ENCODE results near the gene TUBB4A.
"Not testable (repeated sequence)": the region's sequence is repeated elsewhere in the genome, so short reads cannot be mapped to it uniquely, and the experiment has no call there.

TUBB4A gene

DNA sequence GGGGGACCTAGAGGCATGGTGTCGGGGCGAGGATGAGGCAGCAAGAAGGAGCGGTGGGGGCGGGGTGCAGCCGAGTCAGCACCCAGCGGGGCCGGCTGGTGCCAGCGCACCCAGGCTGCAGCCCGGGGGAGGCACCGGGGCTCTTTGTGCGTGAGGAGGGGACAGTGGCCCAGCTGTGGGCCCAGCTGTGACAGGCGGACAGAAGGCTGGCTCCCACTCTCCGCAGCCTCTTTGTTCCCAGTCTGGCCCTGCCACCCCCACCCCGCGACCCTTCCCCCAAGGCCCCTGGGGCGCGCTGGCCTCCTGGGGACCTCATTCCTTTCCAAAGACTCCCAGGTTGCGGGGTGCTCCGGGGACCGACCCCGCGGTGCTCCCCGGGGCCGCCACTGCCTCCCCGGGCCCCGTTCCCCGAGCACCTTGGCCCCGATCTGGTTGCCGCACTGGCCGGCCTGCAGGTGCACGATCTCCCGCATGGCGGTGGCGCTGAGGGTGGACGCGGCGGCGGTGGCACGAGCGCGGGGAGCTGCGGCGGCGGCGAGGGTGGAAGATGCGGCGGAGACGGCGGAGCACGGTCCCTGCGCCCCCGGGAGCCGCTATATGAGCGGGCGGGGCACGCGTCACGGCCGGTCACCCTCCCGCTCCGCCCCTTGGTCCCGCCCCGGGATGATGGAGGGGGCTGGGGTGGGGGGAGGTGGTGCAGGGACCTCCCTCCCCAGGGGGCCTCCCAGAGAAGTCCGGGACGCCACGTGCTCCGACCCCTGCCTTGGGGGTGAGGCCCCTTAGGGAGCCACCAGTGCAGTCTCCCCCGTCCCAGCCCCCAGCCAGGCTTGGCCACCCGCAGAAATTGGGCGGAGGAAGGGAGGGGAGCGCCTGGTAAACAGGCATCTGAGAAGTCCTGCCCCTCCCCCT lies at the start of gene TUBB4A:
TUBB4A (minus strand) TSS at position 570 of the 909 bp plus-strand sequence; CDS start at position 473, 97 bp downstream.
- DNase-seq, result no peak

DNA sequence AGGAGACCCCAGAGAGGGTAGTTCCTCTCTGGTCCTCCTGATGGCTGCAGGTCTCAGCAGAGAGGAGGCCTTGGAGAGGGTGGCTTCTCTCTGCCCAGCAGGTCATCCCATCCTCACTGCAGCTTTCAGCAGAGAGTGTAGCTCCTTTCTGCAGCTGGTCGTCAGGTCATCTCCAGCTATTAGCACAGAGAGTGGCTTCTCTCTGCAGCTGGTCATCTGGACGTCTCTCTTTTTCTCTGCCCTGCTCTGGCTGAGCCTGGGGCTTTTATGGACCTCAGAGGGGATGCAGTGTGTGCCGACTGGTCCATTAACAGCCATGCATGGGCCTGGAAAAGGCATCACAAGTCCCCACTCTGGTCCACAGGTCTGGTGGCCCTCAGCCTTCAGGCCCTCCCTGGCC lies 49.0 kb upstream of the TUBB4A start:
- DNase-seq, result no peak

DNA sequence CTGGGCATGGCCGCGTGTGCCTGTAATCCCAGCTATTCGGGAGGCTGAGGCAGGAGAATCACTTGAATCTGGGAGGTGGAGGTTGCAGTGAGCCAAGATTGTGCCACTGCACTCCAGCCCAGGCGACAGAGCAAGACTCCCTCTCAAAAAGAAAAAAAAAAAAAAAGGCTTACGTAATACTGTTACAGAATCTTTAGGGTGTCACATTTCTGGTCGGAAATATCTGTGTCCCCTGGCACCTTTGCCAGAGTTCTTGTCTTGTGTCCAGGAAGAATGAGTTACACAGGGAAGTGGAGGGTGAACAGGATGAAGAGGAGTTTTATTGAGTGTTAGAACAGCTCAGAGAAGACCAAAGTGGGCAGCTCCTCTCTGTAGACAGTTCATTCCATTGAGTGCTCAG lies 48.6 kb upstream of the TUBB4A start:
- not testable (repeated sequence) for DNase-seq

DNA sequence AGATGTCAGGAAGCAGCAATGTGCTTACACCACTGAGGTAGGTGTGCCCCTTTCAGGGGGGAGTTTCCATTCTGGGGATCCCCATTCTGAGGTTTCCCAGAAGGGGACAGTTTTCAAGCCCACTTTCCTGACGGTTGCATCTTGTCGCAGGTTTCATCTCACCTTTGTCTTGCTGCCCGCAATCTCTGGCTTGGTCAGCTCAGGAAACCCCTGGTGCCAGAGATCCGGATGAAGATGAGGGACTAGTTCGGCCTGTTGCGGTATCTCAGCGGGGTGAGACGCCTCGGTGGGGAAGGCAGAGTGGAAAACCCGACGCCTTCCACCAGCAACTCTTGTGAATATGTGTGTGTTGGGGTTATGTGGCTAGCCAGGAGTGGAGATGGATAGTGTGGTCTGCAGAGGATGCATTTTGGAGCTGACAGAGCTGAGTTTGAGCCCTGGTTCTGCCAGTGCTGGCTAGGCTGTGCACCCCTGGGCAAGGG lies 41.8 kb upstream of the TUBB4A start:
- no peak for DNase-seq

DNA sequence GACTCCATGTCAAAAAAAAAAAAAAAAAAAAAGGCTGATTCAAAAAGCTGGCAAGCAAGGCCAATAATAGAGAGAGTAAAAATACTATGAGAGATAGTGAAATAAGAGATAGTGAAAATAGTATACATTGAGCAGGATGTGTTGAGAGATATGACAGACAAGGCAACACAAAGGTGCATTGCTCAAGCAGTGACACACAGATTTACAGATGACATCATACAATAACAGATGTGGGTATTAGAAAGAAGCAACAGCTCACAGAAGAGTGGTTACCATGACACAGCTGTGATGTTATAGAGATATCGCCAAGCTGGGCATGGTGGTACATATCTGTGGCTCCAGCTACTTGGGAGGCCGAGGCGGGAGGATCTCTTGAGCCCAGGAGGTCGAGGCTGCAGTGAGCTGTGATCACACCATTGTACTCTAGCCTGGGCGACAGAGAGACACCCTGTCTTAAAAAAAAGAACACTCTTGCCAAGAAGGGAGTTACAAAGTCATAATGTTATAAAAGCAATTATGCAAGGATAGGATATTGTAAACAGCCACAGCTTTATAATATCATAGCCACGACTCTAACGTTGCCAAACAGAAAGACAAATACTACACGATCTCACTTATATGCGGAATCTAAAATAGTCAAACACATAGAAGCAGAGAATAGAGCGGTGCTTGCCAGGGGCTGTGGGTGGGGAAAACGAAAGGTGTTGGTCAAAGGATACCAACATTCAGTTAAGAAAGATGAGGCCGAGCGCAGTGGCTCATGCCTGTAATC lies 39.0 kb upstream of the TUBB4A start:
- DNase-seq, result no peak

DNA sequence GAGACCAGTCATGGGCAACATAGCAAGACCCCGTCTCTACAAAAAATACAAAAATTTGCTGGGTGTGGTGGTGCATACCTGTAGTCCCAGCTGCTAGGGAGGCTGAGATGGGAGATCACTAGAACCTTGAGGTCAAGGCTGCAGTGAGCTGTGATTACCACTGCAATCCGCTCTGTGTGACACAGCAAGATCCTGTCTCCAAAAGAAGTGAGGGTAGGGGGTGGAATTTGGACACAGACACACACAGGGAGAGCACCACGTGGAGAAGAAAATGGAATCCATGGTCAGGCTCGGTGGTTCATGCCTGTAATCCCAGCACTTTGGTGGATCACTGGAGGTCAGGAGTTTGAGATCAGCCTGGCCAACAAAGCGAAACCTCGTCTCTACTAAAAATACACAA lies 37.4 kb upstream of the TUBB4A start:
- DNase-seq, result no peak

DNA sequence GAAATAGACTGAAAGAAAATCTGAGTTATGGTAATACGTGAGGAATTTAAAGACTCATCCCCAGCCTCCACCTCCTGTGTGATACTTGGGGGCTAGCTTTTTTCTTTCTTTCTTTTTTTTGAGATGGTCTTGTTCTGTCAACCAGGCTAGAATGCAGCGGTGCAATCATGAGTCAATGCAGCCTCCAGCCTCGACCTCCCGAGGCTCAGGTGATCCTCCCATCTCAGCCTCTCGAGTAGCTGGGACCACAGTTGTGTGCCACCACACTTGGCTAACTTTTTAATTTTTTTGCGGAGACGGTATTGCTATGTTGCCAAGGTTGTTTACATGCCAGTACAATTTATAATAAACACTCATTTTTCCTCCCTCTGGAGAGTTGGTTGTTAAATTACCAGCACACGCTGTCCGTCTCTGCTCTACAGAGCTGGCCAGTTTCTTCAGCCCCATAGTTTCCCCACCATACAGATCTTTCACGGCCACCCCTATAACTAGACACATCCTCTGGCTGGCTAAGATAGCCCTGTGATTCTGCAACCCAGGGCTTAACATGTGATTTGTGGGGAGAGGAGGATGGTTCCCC lies 33.5 kb upstream of the TUBB4A start:
- DNase-seq, result no peak

DNA sequence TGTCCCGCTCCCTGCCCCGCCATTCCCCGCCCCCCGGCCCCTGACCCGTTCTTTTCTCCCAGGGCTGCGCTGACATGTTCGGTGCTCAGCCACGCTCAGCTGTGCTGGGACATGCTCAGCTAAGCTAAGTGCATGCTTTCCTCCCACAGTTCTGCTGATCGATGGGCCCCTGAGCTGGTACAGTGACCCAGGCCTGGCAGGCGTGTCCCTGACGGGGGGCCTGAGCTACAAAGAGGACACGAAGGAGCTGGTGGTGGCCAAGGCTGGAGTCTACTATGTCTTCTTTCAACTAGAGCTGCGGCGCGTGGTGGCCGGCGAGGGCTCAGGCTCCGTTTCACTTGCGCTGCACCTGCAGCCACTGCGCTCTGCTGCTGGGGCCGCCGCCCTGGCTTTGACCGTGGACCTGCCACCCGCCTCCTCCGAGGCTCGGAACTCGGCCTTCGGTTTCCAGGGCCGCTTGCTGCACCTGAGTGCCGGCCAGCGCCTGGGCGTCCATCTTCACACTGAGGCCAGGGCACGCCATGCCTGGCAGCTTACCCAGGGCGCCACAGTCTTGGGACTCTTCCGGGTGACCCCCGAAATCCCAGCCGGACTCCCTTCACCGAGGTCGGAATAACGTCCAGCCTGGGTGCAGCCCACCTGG lies 32.5 kb upstream of the TUBB4A start:
- no peak for DNase-seq

DNA sequence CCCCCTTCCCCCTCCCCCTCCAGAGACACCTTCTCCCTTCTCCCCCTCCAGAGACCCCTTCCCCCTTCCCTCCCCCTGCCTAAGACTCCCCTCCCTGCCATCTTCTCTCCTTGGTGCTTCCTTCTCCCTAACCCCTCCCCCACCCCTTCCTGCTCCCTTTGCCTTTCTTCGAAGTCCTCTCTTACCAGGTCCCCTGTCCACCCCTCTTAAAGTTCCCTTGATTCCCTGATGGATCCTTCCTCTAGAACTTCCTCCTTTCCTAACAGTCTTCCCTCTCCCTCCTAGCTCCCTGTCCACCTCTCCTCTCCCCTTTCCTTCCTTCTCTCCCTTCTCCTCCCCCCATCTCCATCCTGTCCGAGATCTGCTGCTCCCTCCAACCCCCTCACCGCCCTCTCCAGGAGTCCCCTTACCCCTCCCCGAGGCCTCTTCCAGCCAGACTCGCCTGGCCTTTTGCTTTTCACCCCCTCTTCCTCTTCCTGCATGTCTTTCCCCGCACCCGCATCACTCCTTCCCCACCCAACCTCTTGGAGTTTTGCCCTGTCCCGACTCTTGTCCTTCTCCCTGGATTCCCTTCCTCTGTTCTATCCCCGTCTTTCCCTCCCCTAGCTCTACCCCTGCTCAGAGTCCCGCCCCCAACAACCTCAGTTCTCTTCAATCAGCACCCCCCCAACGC lies 31.8 kb upstream of the TUBB4A start:
- DNase-seq, result no peak

DNA sequence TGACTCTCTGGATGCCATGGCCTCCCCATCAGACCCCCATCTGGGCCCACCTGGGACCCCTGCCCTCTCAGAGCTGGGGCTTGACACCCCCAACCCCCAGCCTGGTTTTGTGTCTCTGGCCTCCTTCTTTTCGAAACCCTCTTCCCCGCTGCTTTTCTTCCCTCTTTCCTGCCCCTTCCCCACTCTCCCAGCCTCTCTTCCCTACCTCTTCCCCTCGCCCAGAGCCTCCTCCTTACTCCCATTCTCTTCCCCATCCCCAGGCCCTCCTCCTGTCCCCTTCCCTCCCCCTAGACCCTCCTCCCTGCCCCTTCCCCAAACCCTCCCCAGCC lies 30.9 kb upstream of the TUBB4A start:
- DNase-seq, result no peak

DNA sequence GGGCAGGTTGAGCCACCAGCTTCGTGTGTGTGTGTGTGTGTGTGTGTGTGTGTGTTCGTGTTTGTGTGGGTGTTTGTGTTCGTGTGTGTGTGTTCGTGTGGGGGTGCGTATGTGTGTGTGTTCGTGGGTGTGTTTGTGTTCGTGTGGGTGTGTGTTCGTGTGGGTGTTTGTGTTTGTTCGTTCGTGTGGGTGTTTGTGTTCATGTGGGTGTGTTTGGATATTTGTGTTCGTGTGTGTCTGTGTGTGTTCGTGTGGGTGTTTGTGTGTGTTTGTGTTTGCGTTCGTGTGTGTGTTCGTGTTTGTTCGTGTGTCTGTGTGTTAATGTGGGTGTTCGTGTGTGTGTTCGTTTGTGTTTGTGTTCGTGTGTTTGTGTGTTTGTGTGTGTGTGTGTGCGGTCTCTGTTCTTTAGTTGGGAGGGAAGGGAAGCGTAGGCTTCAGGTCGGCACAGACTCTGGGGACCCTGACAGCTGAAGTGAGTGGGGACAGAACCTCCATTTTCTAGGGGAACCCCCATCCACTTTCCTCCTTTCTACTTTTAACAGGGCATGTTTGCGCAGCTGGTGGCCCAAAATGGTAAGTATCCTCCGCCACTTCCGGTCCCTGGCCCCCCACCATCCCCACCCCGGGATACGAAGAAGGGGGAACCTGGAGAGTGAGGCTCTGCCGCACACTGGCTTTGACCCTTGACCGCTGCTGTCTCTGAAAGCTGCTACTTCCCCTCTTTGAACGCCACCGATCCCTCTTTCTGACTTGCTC lies 30.3 kb upstream of the TUBB4A start:
- DNase-seq, result no peak

DNA sequence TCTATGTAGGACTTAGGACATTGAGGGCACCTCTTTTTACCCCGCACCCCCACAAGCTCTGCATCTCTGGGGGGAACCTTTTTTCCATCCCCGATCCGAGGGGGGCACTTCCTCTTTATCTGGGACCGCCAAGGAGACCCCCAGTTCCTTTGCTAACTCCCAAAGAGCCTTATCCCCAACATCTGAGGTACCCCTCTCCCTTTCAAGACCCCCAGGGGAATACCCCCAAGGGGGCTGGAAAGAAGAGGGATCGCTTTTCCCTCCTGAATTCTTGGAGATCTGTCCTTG lies 29.8 kb upstream of the TUBB4A start:
- DNase-seq, result no peak

DNA sequence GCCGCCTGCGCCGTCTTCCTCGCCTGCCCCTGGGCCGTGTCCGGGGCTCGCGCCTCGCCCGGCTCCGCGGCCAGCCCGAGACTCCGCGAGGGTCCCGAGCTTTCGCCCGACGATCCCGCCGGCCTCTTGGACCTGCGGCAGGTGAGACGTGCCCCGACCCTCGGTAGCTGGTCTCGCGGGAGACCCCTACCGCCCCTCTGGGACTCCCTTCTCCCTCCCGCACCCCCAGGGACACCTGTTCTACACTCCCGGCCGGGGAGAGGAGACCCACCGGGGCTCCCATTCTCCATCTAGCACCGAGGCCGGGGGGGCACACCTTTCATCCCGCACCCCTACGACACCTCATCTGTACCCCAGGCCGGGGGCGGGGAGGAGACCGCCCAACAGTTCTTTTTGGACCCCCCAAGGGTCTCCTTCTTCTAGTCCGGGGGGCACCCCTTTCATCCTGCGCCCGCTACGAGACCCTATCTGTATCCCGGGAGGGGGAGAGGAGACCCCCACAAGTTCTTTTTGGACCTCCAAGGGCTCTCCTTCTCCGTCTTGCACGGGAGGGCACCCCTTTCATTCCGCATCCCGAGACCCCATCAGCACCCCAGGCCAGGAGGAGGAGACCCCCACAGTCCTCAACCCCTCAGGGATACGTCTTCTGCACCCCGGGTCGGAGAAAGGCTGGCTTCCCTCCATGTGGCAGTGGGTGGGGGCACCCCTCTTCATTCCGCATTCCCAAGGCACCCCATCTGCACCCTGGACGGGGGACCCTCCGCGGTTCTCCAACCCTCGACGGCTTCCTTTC lies 29.2 kb upstream of the TUBB4A start:
- DNase-seq, result no peak

DNA sequence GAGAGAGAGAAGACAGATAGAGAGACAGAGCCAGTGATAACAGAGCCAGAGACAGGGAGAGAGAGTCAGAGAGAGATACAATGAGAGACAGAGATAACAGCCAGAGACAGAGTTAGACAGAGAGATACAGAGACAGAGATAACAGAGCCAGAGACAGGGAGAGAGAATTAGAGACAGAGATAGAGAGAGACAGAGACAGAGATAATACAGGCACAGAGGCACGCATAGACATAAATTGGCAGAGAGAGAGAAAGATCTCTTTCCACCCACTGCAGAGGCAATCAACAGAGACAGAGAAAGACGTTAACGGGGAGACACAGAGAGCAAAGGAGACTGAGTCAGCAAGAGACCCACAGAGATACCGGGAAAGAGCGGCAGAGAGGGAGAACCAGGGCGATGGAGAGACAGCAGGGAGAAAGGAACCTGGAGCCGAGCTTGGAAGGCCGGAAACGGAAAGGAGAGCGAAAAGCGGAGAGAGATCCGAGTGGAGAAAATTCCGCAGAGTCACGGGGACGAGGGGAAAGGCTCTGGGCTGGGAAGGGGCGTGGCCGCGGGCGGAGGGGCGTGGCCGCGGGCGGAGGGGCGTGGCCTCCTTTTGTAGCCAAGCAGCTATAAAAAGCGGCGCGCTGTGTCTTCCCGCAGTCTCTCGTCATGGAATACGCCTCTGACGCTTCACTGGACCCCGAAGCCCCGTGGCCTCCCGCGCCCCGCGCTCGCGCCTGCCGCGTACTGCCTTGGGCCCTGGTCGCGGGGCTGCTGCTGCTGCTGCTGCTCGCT lies 28.5 kb upstream of the TUBB4A start, which contains the start of gene TNFSF9:
TNFSF9 (plus strand) TSS at position 641 of the 777 bp plus-strand sequence; CDS start at position 652, 11 bp downstream.
- peak; percentile 81 to 87 for DNase-seq

DNA sequence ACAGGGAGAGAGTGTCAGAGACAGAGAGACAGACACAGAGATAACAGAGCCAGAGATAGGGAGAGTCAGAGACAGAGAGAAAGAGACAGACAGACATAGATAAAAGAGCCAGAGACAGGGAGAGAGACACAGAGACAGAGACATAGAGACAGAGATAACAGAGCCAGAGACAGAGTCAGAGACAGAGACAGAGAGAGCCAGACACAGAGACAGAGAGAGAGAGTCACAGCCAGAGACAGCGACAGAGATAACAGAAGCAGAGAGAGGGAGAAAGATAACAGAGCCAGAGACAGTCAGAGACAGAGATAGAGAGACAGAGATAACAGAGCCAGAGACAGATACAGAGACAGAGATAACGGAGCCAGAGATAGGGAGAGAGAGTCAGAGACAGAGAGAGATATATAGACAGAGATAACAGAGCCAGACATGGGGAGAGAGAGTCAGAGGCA lies 27.9 kb upstream of the TUBB4A start:
- no peak for DNase-seq

DNA sequence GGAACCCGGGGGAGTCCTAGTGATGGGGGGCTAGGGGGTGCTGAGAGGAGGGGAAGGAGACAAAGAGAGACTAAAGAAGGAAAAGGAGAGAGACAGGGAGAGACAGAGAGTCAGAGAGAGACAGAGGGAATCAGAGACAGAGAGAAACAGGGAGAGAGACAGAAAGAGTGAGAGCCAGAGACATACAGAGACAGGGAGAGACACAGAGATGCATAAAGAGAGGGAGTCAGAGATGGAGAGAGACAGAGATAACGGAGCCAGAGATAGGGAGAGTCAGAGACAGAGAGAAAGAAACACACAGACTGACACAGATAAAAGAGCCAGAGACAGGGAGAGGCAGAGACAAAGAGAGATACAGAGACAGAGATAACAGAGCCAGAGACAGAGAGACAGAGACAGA lies 27.2 kb upstream of the TUBB4A start:
- DNase-seq, result no peak

DNA sequence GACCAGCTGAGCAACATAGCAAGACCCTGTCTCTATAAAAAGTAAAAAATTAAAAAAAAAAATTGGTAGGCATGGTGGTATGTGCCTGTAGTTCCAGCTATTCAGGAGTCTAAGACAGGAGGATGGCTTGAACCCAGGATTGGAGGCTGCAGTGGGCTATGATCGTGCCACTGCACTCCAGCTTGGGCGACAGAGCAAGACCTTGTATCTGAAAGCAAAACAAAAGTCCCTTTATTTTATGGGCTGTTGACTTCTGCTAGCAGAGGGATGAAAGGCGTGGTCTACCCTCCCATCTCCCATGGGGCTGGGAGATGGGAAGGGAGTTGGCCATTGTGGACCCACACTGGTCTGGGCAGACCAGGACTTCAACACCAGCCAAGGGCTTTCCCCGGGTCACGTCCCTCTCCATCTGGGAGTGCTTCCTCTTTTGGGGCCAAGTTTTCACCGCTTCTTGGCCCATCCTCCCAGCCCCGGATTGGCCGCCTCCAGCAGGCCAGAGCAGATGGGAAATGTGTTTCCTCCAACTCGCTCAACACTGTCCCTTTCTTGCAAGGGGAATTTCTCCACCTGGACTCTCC lies 26.5 kb upstream of the TUBB4A start:
- DNase-seq, result no peak

DNA sequence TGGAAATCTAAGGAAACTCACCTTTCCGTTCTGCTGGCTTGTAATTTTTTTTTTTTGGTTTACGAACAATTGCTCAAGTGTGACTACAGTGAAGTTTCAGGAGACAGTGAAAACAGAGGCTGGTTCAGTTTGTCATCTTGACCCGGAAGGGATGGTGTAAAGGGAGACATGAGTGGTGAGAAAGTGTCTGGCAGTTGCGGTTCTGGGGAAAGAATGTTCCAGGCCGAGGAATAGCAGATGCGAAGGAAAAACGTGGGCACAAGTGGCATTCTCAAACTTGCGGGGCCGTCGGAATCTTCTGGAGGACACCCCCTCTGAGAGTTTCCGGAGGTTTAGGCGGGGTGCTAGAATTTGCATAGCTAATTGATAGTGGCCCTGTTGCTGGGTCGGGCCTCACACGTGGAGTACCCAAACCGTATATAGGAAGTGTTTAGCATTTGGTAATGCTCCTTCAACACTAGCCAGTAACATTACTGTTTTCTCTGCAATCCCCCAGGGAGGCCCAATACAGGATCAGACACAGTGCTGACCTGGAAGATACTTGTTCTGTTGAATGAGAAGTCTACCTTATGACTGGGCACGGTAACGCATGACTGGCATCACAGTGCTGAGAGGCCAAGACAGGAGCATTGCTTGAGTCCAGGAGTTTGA lies 25.9 kb upstream of the TUBB4A start:
- DNase-seq, result no peak

DNA sequence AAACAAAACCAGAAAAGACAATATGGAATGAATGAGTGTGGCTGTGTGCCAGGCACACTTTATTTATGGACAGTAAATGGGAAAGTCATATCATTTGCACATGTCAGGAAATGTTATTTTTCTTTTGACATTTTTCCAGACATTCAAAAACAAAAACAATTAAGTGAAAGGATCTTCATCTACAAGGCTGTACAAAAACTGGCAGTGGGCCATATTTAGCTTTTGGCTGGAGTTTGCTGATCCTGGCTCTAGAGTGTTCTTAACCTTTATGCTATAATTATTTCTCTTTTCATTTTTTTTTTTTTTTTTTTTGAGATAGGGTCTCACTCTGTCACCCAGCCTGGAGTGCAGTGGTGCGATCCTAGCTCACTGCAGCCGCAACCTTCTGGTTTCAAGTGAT lies 22.2 kb upstream of the TUBB4A start:
- no peak for DNase-seq

Data from stimulated activated CD4-positive, alpha-beta T cell treated with anti-CD3 and anti-CD28 coated beads, Interleukin-2, amount 100 ng/mL, for 48 hours (primary cell).